Measurements from ENCODE around the gene SEPHS1.

DNA sequence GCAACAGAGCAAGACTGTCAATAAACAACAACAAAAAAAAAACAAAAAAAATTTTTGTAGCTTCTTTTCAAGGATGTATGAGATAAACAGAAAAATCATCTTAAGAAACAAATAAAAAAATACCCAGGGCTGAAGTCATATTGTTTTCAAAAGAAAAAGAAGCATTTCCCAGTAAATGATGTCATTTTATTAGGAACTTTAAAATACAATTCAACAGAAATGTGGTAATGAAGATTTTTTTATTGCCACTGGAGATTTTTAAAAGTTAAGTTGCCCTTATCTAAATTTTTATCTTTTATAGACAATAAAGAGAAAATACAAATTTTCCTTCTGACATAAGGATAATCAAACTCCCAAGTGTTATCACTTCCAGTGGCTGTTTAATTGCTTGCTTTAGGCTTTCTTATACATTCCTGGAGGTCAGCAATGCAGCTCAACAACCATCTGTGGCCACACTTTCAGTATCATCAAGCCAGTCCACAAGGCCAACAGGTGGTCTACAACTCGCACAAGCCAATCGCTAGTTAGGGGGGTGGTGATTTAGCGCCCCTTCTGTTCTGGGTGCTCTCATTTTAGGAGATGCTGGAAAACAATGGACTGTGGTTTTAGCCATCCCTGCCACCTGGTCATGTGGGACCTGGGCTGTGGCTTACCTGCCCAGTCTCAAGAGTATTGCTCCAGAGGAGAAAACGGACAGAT lies 10.8 kb downstream of the SEPHS1 start:
- TF ChIP-seq, protein P1, sequence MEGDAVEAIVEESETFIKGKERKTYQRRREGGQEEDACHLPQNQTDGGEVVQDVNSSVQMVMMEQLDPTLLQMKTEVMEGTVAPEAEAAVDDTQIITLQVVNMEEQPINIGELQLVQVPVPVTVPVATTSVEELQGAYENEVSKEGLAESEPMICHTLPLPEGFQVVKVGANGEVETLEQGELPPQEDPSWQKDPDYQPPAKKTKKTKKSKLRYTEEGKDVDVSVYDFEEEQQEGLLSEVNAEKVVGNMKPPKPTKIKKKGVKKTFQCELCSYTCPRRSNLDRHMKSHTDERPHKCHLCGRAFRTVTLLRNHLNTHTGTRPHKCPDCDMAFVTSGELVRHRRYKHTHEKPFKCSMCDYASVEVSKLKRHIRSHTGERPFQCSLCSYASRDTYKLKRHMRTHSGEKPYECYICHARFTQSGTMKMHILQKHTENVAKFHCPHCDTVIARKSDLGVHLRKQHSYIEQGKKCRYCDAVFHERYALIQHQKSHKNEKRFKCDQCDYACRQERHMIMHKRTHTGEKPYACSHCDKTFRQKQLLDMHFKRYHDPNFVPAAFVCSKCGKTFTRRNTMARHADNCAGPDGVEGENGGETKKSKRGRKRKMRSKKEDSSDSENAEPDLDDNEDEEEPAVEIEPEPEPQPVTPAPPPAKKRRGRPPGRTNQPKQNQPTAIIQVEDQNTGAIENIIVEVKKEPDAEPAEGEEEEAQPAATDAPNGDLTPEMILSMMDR (IDR thresholded peaks at IDR 0.05) = no peak
- TF ChIP-seq POLR2A (IDR thresholded peaks at IDR 0.05) = no peak

Data from thyroid gland (tissue), 4 donors.